Measurements from ENCODE around the gene INPP5K.

Gene INPP5K

GRCh38 chr17:1471911-1472821, 44.2 kb downstream of the INPP5K start:
- Histone ChIP-seq H3K4me3 (ENCODE audit: low read length) (no peak overlapping the region), H3K9me2 (replicated peaks; ENCODE audit: control insufficient read depth, low read length) (no peaks in the 10 kb centered on the region), H3K9me3 (ENCODE audit: control insufficient read depth, insufficient read depth, low read length) (no peaks in the 10 kb centered on the region), H3K36me3 (ENCODE audit: control insufficient read depth, low read length) (peaks cover 12% of the 10 kb centered on the region), H4K20me1 (ENCODE audit: control insufficient read depth, insufficient read depth, low read depth, low read length) (no peaks in the 10 kb centered on the region), H3K4me2 (ENCODE audit: low read length) (no peak overlapping the region), H3K79me2 (ENCODE audit: control insufficient read depth, low read length) (no peaks in the 10 kb centered on the region), H3K27ac (ENCODE audit: low read depth, low read length) (no peak overlapping the region), H3F3A (ENCODE audit: control insufficient read depth, insufficient read depth) (no peaks in the 10 kb centered on the region; the same call in 1 of the 2 replicates), H3K4me1 (ENCODE audit: control insufficient read depth, low read length) (peaks cover 9% of the 10 kb centered on the region), H3K27me3 (ENCODE audit: control insufficient read depth, low read length) (no peaks in the 10 kb centered on the region)
- TF ChIP-seq EZH2phosphoT487 (IDR thresholded peaks at IDR 0.05; ENCODE audit: borderline replicate concordance, low read length) = no peak
- no peak for TF ChIP-seq CTCF (IDR thresholded peaks at IDR 0.05; ENCODE audit: low read depth, low read length, poor library complexity, severe bottlenecking)

GRCh38 chr17:1471490-1471889, 44.9 kb downstream of the INPP5K start:
- Histone ChIP-seq H3K4me3 (ENCODE audit: low read length) (no peak overlapping the region), H4K20me1 (ENCODE audit: control insufficient read depth, insufficient read depth, low read depth, low read length) (no peaks in the 10 kb centered on the region), H3K4me2 (ENCODE audit: low read length) (no peak overlapping the region)

GRCh38 chr17:1470755-1471462, 45.5 kb downstream of the INPP5K start:
- H3K4me3 ChIP-seq (ENCODE audit: low read length) = no peak overlapping the region
- H3K4me2 ChIP-seq (ENCODE audit: low read length) = no peak overlapping the region
- H3K36me3 ChIP-seq (ENCODE audit: control insufficient read depth, low read length) = peaks cover 12% of the 10 kb centered on the region
- no peaks in the 10 kb centered on the region for H3K27me3 ChIP-seq (ENCODE audit: control insufficient read depth, low read length)
- H3K79me2 ChIP-seq (ENCODE audit: control insufficient read depth, low read length) = no peaks in the 10 kb centered on the region
- no peaks in the 10 kb centered on the region for H3F3A ChIP-seq (ENCODE audit: control insufficient read depth, insufficient read depth)
- H3K4me1 ChIP-seq (ENCODE audit: control insufficient read depth, low read length) = peaks cover 9% of the 10 kb centered on the region
- H3K9me3 ChIP-seq (ENCODE audit: control insufficient read depth, insufficient read depth, low read length) = no peaks in the 10 kb centered on the region
- TF ChIP-seq CTCF (IDR thresholded peaks at IDR 0.05; ENCODE audit: low read depth, low read length, poor library complexity, severe bottlenecking) = no peak
- TF ChIP-seq EZH2phosphoT487 (IDR thresholded peaks at IDR 0.05; ENCODE audit: borderline replicate concordance, low read length) = no peak
- H3K27ac ChIP-seq (ENCODE audit: low read depth, low read length) = no peak overlapping the region
- no peaks in the 10 kb centered on the region for H3K9me2 ChIP-seq (replicated peaks; ENCODE audit: control insufficient read depth, low read length)
- H4K20me1 ChIP-seq (ENCODE audit: control insufficient read depth, insufficient read depth, low read depth, low read length) = no peaks in the 10 kb centered on the region

More at GRCh38 chr17:1471490-1471889, 44.9 kb downstream of the INPP5K start:
- Histone ChIP-seq H3K9me3 (ENCODE audit: control insufficient read depth, insufficient read depth, low read length) (no peaks in the 10 kb centered on the region), H3K9me2 (replicated peaks; ENCODE audit: control insufficient read depth, low read length) (no peaks in the 10 kb centered on the region), H3K79me2 (ENCODE audit: control insufficient read depth, low read length) (no peaks in the 10 kb centered on the region), H3K27me3 (ENCODE audit: control insufficient read depth, low read length) (no peaks in the 10 kb centered on the region), H3K36me3 (ENCODE audit: control insufficient read depth, low read length) (peaks cover 12% of the 10 kb centered on the region), H3F3A (ENCODE audit: control insufficient read depth, insufficient read depth) (no peaks in the 10 kb centered on the region; the same call in 1 of the 2 replicates), H3K27ac (ENCODE audit: low read depth, low read length) (no peak overlapping the region), H3K4me1 (ENCODE audit: control insufficient read depth, low read length) (peaks cover 9% of the 10 kb centered on the region)
- no peak for TF ChIP-seq EZH2phosphoT487 (IDR thresholded peaks at IDR 0.05; ENCODE audit: borderline replicate concordance, low read length)
- TF ChIP-seq CTCF (IDR thresholded peaks at IDR 0.05; ENCODE audit: low read depth, low read length, poor library complexity, severe bottlenecking) = no peak

Measured in DOHH2 (cell line).